K562 treated with DMSO at 1 percent for 12 hours (cell line): Measurements from ENCODE around the gene TFB2M. TPM values are rescaled to one million over a fixed set of nuclear protein-coding genes. Genes with fewer than 3 reads are reported as not detected.

Experiments used
- total RNA-seq: library from RNA; unstranded; fragments of 300-600 nt; gene quantifications from 2 replicates; pipeline ENCODE4 v1.2.3, GENCODE V29; 2022; ENCODE audit not compliant: insufficient read depth

TFB2M gene, protein sequence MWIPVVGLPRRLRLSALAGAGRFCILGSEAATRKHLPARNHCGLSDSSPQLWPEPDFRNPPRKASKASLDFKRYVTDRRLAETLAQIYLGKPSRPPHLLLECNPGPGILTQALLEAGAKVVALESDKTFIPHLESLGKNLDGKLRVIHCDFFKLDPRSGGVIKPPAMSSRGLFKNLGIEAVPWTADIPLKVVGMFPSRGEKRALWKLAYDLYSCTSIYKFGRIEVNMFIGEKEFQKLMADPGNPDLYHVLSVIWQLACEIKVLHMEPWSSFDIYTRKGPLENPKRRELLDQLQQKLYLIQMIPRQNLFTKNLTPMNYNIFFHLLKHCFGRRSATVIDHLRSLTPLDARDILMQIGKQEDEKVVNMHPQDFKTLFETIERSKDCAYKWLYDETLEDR
- total RNA-seq: 13.3 and 14.1 TPM in 2 replicates

DNA sequence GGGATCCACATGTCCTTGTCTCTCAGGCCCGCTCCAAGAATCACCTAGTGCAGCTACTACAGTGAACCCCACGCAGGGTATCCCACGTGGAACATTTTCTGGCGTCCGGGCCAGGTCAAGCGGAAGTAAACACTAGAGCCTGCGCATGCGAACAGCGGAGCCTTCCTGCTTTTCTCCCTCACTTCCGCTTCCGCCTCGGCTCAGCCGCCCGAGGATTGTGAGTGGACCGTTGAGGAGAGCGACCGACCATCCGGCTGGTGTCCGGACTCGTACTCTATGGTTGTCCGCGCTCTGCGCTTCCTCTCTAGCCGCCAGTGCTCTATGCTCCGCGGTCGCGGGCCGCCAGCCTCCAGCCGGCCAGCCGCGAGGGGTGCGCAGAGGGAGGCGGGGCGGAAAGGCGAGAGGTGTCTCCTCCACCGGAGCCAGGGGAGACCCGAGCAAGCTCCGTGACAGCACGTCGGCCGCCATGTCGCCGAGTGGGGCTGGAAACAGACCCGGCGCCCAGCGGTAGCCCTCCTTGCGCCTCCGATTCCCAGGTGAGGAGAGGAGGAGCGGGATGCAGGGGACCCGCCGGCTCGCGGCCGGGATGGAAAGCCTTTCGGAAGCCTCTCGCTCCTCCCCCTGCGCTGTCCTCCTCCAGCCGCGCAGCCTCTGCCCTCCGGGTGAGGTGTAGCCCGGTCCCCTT lies at the start of gene TFB2M, which contains the start of gene CNST:
TSS of gene TFB2M (minus strand) at position 134 of the 685 bp plus-strand sequence. CDS start at position 11, 123 bp downstream.
TSS of gene CNST (plus strand) at position 329 of the 685 bp plus-strand sequence. CDS start 25,107 bp downstream, outside the sequence.

DNA sequence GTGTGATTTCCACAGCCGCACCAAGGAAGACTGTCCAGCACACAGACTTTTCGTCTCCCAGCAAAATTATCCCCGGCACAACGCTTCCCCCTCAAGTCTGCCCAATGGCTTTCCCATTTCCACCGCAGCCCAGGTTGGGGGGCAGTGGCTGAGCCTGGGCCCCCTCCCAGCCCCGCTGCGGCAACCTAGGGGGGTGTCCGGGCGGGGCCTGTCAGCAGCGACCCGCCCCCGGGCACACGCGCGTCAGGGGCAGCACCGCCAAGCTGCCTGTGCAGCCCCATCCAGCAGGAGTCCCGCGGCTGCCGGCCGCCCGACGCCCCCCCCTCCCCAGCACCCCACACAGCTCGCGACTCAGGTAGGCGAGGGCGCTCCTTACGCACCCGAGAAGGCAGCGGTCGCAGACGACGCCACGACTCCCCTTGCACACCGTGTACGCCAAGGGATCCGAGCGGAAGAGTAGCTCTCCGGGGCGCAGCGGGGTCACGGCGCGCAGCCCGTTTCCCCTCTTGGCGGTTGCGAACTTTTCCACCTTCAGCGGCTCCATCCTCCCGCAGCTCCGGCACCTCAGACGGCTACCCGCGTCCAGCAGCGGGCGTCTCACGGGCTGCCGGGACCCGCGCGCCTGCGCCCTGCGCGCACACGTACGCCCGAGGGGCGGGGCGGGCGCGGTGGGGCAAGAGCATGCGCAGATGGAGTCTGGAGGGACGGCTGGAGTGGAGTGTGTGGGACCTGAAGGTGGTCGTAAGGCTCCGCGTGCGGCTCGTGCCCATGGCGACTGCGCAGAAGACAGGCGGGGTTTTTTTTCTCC lies 59.2 kb downstream of the TFB2M start, which contains the start of gene SMYD3:
TSS of gene SMYD3 (minus strand) at position 606 of the 808 bp plus-strand sequence.

Other genes starting within 250 kb of the TFB2M start
- gene SMYD3, start 59.0 kb downstream of the TFB2M start, total RNA-seq: 116 and 144 TPM in 2 replicates
- gene CNST, start 195 bp upstream of the TFB2M start, total RNA-seq: 5.8 and 24.7 TPM in 2 replicates
- 26.9 and 35.7 TPM in 2 replicates for gene SCCPDH, start 158.1 kb upstream of the TFB2M start, total RNA-seq